Activated CD4-positive, alpha-beta memory T cell treated with anti-CD3 and anti-CD28 coated beads, Interleukin-2, amount 10 ng/mL, durations not matched to agents 7 days and 5 days (primary cell): ENCODE measurements around the gene LHFPL2. TPM values are rescaled to one million over a fixed set of nuclear protein-coding genes. Genes with fewer than 3 reads are reported as not detected.
"Not testable (repeated sequence)": the region's sequence is repeated elsewhere in the genome, so short reads cannot be mapped to it uniquely, and the experiment has no call there.

ENCODE experiments used
- CTCF ChIA-PET: fragments of 350-600 bp; sonication (Branson Sonifier 250); formaldehyde crosslinking; loops from one replicate; lab custom pipeline; 2021; ENCODE audit warnings: antibody characterized with exemption, inconsistent platforms; lab: Charles Lee
- POLR2A ChIA-PET: fragments of 350-600 bp; sonication (Branson Sonifier 250); formaldehyde crosslinking; loops from one replicate; lab custom pipeline; 2021; ENCODE audit warnings: antibody characterized with exemption; lab: Charles Lee
- DNase-seq: peaks from one replicate; pipeline ENCODE4 v3.0.0-alpha.2; 2020
- H3K27ac Mint-ChIP-seq: one replicate; pipeline ENCODE4 v1.8.0; 2021; ENCODE audit warnings: mild to moderate bottlenecking, mixed read lengths
- H3K27me3 Mint-ChIP-seq: one replicate; pipeline ENCODE4 v1.8.0; 2021; ENCODE audit warnings: mixed read lengths
- H3K36me3 Mint-ChIP-seq: one replicate; pipeline ENCODE4 v1.8.0; 2021; ENCODE audit warnings: low read depth, mixed read lengths
- H3K4me1 Mint-ChIP-seq: one replicate; pipeline ENCODE4 v1.8.0; 2021; ENCODE audit warnings: mixed read lengths
- H3K4me3 Mint-ChIP-seq: one replicate; pipeline ENCODE4 v1.8.0; 2021; ENCODE audit warnings: mild to moderate bottlenecking, mixed read lengths
- H3K9me3 Mint-ChIP-seq: one replicate; pipeline ENCODE4 v1.8.0; 2021; ENCODE audit warnings: mixed read lengths
- total RNA-seq, 2 experiments: library from RNA; stranded (reverse); gene quantifications; one replicate each; pipeline ENCODE4 v1.2.3, GENCODE V29; 2021

Gene LHFPL2
- total RNA-seq, 2 experiments from 2014 or later: 0.18 to 0.30 TPM

GRCh38 chr5:78632467-78632866 is 16.1 kb downstream of the LHFPL2 start:
- Mint-ChIP-seq H3K27ac (no peak overlapping the region), H3K9me3 (no peaks in the 10 kb centered on the region), H3K4me3 (no peak overlapping the region), H3K27me3 (peaks cover 5% of the 10 kb centered on the region), H3K36me3 (no peaks in the 10 kb centered on the region), H3K4me1 (no peaks in the 10 kb centered on the region)
- POLR2A ChIA-PET: no interaction called here
- CTCF ChIA-PET: no interaction called here
- no peak for DNase-seq

GRCh38 chr5:78631931-78632330 is 16.6 kb downstream of the LHFPL2 start:
- Mint-ChIP-seq H3K36me3 (no peaks in the 10 kb centered on the region), H3K9me3 (no peaks in the 10 kb centered on the region), H3K4me3 (no peak overlapping the region), H3K4me1 (no peaks in the 10 kb centered on the region), H3K27me3 (peaks cover 7% of the 10 kb centered on the region), H3K27ac (no peak overlapping the region)
- no peak for DNase-seq
- CTCF ChIA-PET: no interaction called here
- POLR2A ChIA-PET: no interaction called here

- ChIA-PET POLR2A (no interaction called here), CTCF (no interaction called here)
- Mint-ChIP-seq H3K27ac (no peak overlapping the region), H3K9me3 (no peaks in the 10 kb centered on the region), H3K36me3 (no peaks in the 10 kb centered on the region), H3K27me3 (peaks cover 7% of the 10 kb centered on the region), H3K4me1 (no peaks in the 10 kb centered on the region), H3K4me3 (no peak overlapping the region)
- DNase-seq: no peak
Observed at GRCh38 chr5:78630047-78630446, 18.5 kb downstream of the LHFPL2 start.

- Mint-ChIP-seq H3K27ac (no peak overlapping the region), H3K4me3 (no peak overlapping the region), H3K27me3 (peaks cover 6% of the 10 kb centered on the region), H3K4me1 (no peaks in the 10 kb centered on the region), H3K36me3 (no peaks in the 10 kb centered on the region), H3K9me3 (no peaks in the 10 kb centered on the region)
- ChIA-PET CTCF (no interaction called here), POLR2A (no interaction called here)
- DNase-seq: no peak
Observed at GRCh38 chr5:78629624-78630023, 18.9 kb downstream of the LHFPL2 start.

- Mint-ChIP-seq H3K4me3 (no peak overlapping the region), H3K4me1 (no peaks in the 10 kb centered on the region), H3K9me3 (no peaks in the 10 kb centered on the region), H3K27ac (no peak overlapping the region), H3K36me3 (no peaks in the 10 kb centered on the region), H3K27me3 (peaks cover 5% of the 10 kb centered on the region)
- CTCF ChIA-PET: no interaction called here
- POLR2A ChIA-PET: no interaction called here
- no peak for DNase-seq
Observed at GRCh38 chr5:78628270-78628992, 20.1 kb downstream of the LHFPL2 start.

GRCh38 chr5:78627766-78628165 is 20.8 kb downstream of the LHFPL2 start:
- POLR2A ChIA-PET: no interaction called here
- no peak for DNase-seq
- Mint-ChIP-seq H3K4me1 (no peaks in the 10 kb centered on the region), H3K4me3 (no peak overlapping the region), H3K27me3 (peaks cover 5% of the 10 kb centered on the region), H3K27ac (no peak overlapping the region), H3K9me3 (no peaks in the 10 kb centered on the region), H3K36me3 (no peaks in the 10 kb centered on the region)
- CTCF ChIA-PET: interaction anchor here (0.7 kb wide), 1 partner anchor 160 kb away, joined by 3 read pairs; no protein-coding TSS in a partner anchor

- POLR2A ChIA-PET: no interaction called here
- Mint-ChIP-seq H3K4me3 (no peak overlapping the region), H3K27me3 (peaks cover 5% of the 10 kb centered on the region), H3K36me3 (no peaks in the 10 kb centered on the region), H3K27ac (no peak overlapping the region), H3K9me3 (no peaks in the 10 kb centered on the region), H3K4me1 (no peaks in the 10 kb centered on the region)
- DNase-seq: no peak
- CTCF ChIA-PET: interaction anchor here (0.7 kb wide), 1 partner anchor 159 kb away, joined by 3 read pairs; no protein-coding TSS in a partner anchor
Observed at GRCh38 chr5:78627175-78627574, 21.4 kb downstream of the LHFPL2 start.

GRCh38 chr5:78626009-78626571 is 22.5 kb downstream of the LHFPL2 start:
- no peak overlapping the region for H3K27ac Mint-ChIP-seq
- no peaks in the 10 kb centered on the region for H3K9me3 Mint-ChIP-seq
- no peak overlapping the region for H3K4me3 Mint-ChIP-seq
- no peak for DNase-seq
- POLR2A ChIA-PET: no interaction called here
- H3K4me1 Mint-ChIP-seq: no peaks in the 10 kb centered on the region
- peaks cover 5% of the 10 kb centered on the region for H3K27me3 Mint-ChIP-seq
- H3K36me3 Mint-ChIP-seq: no peaks in the 10 kb centered on the region
- CTCF ChIA-PET: no interaction called here

- no peak overlapping the region for H3K27ac Mint-ChIP-seq
- no peaks in the 10 kb centered on the region for H3K4me1 Mint-ChIP-seq
- POLR2A ChIA-PET: no interaction called here
- peaks cover 5% of the 10 kb centered on the region for H3K27me3 Mint-ChIP-seq
- H3K36me3 Mint-ChIP-seq: no peaks in the 10 kb centered on the region
- no peak overlapping the region for H3K4me3 Mint-ChIP-seq
- no peaks in the 10 kb centered on the region for H3K9me3 Mint-ChIP-seq
- no peak for DNase-seq
- CTCF ChIA-PET: no interaction called here
Observed at GRCh38 chr5:78624992-78625391, 23.6 kb downstream of the LHFPL2 start.

- Mint-ChIP-seq H3K36me3 (no peaks in the 10 kb centered on the region), H3K4me1 (no peaks in the 10 kb centered on the region), H3K27me3 (peaks cover 5% of the 10 kb centered on the region), H3K4me3 (no peak overlapping the region), H3K9me3 (no peaks in the 10 kb centered on the region), H3K27ac (no peak overlapping the region)
- ChIA-PET CTCF (no interaction called here), POLR2A (no interaction called here)
- no peak for DNase-seq
Observed at GRCh38 chr5:78624011-78624541, 24.5 kb downstream of the LHFPL2 start.

- no peaks in the 10 kb centered on the region for H3K4me1 Mint-ChIP-seq
- no peaks in the 10 kb centered on the region for H3K36me3 Mint-ChIP-seq
- H3K27ac Mint-ChIP-seq: no peak overlapping the region
- no peak overlapping the region for H3K4me3 Mint-ChIP-seq
- peaks cover 3% of the 10 kb centered on the region for H3K27me3 Mint-ChIP-seq
- ChIA-PET POLR2A (no interaction called here), CTCF (no interaction called here)
- DNase-seq: no peak
- H3K9me3 Mint-ChIP-seq: no peaks in the 10 kb centered on the region
Observed at GRCh38 chr5:78622302-78622971, 26.1 kb downstream of the LHFPL2 start.

GRCh38 chr5:78621291-78621738 is 27.3 kb downstream of the LHFPL2 start:
- ChIA-PET POLR2A (no interaction called here), CTCF (interaction anchor here (1.1 kb wide), 1 partner anchor 10 kb away, joined by 4 read pairs; no protein-coding TSS in a partner anchor)
- DNase-seq: no peak
- Mint-ChIP-seq H3K27me3 (peaks cover 2% of the 10 kb centered on the region), H3K4me1 (no peaks in the 10 kb centered on the region), H3K9me3 (no peaks in the 10 kb centered on the region), H3K27ac (no peak overlapping the region), H3K4me3 (no peak overlapping the region), H3K36me3 (no peaks in the 10 kb centered on the region)

- POLR2A ChIA-PET, CTCF ChIA-PET, H3K36me3 Mint-ChIP-seq: not testable (repeated sequence)
Observed at GRCh38 chr5:78620119-78620518, 28.5 kb downstream of the LHFPL2 start.

More at GRCh38 chr5:78620119-78620518, 28.5 kb downstream of the LHFPL2 start:
- H3K4me1 Mint-ChIP-seq, DNase-seq, H3K4me3 Mint-ChIP-seq, H3K27me3 Mint-ChIP-seq, H3K9me3 Mint-ChIP-seq, H3K27ac Mint-ChIP-seq: not testable (repeated sequence)
